Osteocyte (in vitro differentiated cells): ENCODE measurements around the gene TJP1. TPM values are rescaled to one million over a fixed set of nuclear protein-coding genes. Genes with fewer than 3 reads are reported as not detected.
"Not testable (repeated sequence)": the region's sequence is repeated elsewhere in the genome, so short reads cannot be mapped to it uniquely, and the experiment has no call there.

Experiments
- DNase-seq: peaks from one replicate; pipeline ENCODE4 v3.0.0; 2021; ENCODE audit warnings: mixed read lengths; ENCODE audit not compliant: unreplicated experiment; ENCODE audit errors: extremely low spot score
- H3K27ac Mint-ChIP-seq: one replicate; pipeline ENCODE4 v1.8.0; 2021; ENCODE audit warnings: mild to moderate bottlenecking, mixed read lengths; ENCODE audit not compliant: unreplicated experiment
- H3K27me3 Mint-ChIP-seq: one replicate; pipeline ENCODE4 v1.8.0; 2021; ENCODE audit warnings: mixed read lengths; ENCODE audit not compliant: unreplicated experiment
- H3K36me3 Mint-ChIP-seq: one replicate; pipeline ENCODE4 v1.8.0; 2021; ENCODE audit warnings: mixed read lengths; ENCODE audit not compliant: unreplicated experiment
- H3K4me1 Mint-ChIP-seq: one replicate; pipeline ENCODE4 v1.8.0; 2021; ENCODE audit warnings: mixed read lengths; ENCODE audit not compliant: unreplicated experiment
- H3K4me3 Mint-ChIP-seq: one replicate; pipeline ENCODE4 v1.8.0; 2021; ENCODE audit warnings: mild to moderate bottlenecking, moderate library complexity, mixed read lengths; ENCODE audit not compliant: unreplicated experiment
- H3K9me3 Mint-ChIP-seq: one replicate; pipeline ENCODE4 v1.8.0; 2021; ENCODE audit warnings: mixed read lengths; ENCODE audit not compliant: unreplicated experiment
- total RNA-seq: library from RNA; stranded (reverse); gene quantifications from 2 replicates; pipeline ENCODE4 v1.2.1, GENCODE V29; 2021
- TF ChIP-seq, protein P1 (sequence below): fragments of 200-600 bp; sonication (generic); IDR thresholded peaks from 2 replicates; pipeline ENCODE4 v1.5.0; 2021; ENCODE audit warnings: antibody characterized with exemption, mild to moderate bottlenecking, moderate library complexity

Gene TJP1
- total RNA-seq, 1 donor from 2014 or later = 113 TPM

DNA sequence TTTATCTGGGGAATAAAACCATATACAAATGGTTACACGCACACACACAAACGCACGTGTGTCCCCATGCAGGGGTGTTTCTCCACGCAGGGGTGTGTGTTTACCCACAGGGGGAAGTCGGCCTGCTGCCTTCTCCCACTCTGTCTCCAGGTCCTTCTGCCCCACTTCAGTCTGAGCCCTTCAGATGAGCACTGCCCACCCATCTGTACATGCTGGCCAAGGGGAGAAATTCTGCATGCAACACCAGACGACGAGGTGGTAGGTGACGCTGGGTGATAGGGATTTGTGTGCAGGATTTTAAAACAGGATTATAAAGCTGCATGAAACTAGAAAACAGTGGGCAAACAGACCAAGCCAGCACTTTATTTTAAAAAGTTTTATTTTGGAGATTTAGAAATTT, 122.5 kb downstream of the TJP1 start:
- TF ChIP-seq, protein P1, sequence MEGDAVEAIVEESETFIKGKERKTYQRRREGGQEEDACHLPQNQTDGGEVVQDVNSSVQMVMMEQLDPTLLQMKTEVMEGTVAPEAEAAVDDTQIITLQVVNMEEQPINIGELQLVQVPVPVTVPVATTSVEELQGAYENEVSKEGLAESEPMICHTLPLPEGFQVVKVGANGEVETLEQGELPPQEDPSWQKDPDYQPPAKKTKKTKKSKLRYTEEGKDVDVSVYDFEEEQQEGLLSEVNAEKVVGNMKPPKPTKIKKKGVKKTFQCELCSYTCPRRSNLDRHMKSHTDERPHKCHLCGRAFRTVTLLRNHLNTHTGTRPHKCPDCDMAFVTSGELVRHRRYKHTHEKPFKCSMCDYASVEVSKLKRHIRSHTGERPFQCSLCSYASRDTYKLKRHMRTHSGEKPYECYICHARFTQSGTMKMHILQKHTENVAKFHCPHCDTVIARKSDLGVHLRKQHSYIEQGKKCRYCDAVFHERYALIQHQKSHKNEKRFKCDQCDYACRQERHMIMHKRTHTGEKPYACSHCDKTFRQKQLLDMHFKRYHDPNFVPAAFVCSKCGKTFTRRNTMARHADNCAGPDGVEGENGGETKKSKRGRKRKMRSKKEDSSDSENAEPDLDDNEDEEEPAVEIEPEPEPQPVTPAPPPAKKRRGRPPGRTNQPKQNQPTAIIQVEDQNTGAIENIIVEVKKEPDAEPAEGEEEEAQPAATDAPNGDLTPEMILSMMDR = no peak

DNA sequence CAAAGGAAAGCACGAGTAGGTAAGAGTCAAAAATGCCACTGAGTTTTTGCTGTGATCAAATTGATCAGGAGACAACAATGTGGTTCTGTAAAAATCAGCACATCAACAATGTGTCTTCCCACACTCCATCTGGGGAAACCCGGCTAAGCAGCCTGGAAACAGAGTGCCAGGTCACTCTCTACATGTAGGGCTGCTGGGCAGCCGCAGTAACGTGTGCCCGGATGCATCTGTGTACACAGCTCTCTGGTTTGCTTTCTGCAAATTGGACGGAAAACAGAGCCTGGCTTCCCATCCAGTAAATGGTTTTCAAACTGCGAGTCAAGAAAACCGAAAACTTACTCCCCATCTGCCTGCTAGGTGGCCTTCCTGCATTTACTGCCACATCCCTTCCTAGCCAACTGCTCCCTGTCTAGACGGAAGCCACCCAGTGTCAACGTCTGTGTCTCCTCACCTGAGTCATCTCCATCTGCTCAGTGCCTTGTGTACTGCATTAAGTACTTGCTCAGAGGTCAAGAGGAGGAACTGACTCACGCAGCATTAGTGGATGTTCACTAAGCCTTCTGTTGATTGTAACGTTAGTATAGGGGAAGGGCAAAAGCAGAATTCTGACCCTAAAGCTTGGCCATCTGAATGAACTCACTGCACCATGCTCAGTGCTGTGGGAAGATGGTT, 124.1 kb downstream of the TJP1 start:
- Mint-ChIP-seq H3K36me3 (peaks cover 52% of the 10 kb centered on the region), H3K27me3 (no peaks in the 10 kb centered on the region), H3K9me3 (peaks cover 9% of the 10 kb centered on the region), H3K27ac (no peak overlapping the region), H3K4me1 (peaks cover 6% of the 10 kb centered on the region), H3K4me3 (no peak overlapping the region)
- DNase-seq = no peak
- TF ChIP-seq, protein P1 = no peak

More for the DNA sequence above, 122.5 kb downstream of the TJP1 start:
- no peaks in the 10 kb centered on the region for H3K27me3 Mint-ChIP-seq
- peaks cover 53% of the 10 kb centered on the region for H3K36me3 Mint-ChIP-seq
- DNase-seq = no peak
- no peak overlapping the region for H3K4me3 Mint-ChIP-seq
- H3K27ac Mint-ChIP-seq = no peak overlapping the region
- peaks cover 2% of the 10 kb centered on the region for H3K9me3 Mint-ChIP-seq
- H3K4me1 Mint-ChIP-seq = no peaks in the 10 kb centered on the region

DNA sequence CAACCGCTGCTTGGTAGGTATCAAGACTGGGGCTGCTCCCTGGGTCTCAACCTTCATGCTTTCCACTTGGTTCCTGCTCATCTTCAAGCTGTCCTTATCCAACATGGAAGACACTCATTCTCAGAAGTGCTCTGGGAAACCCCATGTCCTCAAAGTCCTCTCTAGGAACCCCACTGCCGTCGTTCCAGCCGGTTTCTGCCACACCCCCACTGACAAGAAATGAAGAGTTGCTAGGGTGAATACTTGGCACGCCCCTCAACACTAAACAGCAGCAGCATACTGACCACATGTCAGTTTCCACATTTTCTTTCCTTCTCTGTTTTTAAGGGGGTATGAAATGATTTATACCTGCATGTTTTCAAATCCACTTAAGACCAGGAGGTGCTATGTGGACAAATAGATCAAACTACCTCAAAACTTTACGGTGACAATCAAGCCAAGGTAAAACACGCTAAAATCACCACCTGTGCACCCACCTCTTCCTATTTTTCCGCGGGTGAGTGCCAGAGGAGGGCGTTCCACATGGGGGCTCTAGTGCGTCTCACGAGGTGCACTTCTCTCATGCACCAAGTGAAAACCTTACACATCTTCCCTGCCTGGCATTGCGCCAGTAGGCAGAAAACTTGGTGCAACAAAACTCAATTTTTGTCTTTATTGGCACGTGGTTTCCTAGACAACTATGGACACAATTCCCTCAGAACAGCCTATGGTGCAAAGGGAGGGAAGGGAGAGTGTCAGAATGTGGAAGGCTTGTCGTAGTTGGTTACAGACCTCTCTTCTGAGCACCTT, 125.1 kb downstream of the TJP1 start:
- no peak for DNase-seq
- Mint-ChIP-seq H3K36me3 (peaks cover 44% of the 10 kb centered on the region), H3K4me1 (peaks cover 11% of the 10 kb centered on the region), H3K27me3 (no peaks in the 10 kb centered on the region), H3K4me3 (no peak overlapping the region), H3K9me3 (peaks cover 9% of the 10 kb centered on the region), H3K27ac (no peak overlapping the region)
- TF ChIP-seq, protein P1 = no peak

DNA sequence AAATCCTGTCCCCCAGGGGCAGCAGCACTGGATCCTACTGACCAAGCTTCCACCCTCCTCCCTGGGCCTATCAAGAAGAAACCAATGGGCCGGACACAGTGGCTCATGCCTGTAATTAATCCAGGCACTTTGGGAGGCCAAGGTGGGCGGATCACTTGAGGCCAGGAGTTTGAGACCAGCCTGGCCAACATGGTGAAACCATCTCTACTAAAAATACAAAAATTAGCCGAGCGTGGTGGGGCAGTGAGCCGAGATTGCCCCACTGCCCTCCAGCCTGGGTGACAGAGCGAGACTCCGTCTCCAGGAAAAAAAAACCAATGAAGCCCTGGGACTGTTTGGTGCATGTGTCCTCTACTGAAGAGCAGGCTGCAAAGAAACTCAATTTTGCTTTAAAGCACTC, 125.8 kb downstream of the TJP1 start:
- Mint-ChIP-seq H3K4me1 (peaks cover 11% of the 10 kb centered on the region), H3K36me3 (peaks cover 38% of the 10 kb centered on the region)
- DNase-seq, H3K4me3 Mint-ChIP-seq, H3K9me3 Mint-ChIP-seq, H3K27me3 Mint-ChIP-seq, H3K27ac Mint-ChIP-seq: not testable (repeated sequence)

DNA sequence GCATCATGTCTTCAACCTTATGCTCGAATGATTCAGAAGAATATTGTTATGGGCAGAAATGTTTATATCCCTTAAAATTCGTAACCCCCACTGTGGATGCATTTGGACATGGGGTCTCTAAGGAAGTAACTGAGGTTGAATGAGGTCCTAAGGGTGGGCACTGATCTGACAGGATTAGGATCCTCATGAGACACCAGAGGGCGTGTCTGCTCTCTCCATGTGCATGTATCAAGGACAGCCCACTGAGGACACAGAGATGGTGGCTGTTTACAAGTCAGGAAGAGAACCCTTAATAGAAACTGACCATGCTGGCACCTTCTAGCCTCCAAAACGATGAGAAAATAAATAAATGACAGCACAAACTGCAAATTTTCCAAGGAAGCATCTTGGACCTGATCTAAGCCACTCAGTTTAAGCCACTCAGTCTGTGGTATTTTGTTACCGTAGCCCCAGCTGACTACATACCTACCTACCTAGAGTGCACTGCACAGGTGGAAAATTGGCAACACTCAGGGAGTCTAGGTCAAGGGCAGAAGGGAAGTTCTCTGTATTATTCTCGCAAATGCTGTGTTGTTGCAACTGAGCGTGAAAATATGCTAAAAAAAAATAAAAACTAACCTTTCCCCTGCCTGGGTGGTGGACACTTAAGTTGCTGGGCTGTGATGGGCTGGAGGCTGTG, 126.6 kb downstream of the TJP1 start:
- no peak overlapping the region for H3K4me3 Mint-ChIP-seq
- H3K27me3 Mint-ChIP-seq = no peaks in the 10 kb centered on the region
- TF ChIP-seq, protein P1 = no peak
- H3K9me3 Mint-ChIP-seq = peaks cover 9% of the 10 kb centered on the region
- no peak for DNase-seq
- H3K27ac Mint-ChIP-seq = no peak overlapping the region
- H3K36me3 Mint-ChIP-seq = peaks cover 29% of the 10 kb centered on the region
- H3K4me1 Mint-ChIP-seq = peaks cover 20% of the 10 kb centered on the region
